SK-N-MC (cell line): Measurements from ENCODE around the gene SIDT1.

Source experiments
- EZH2 ChIP-seq: fragments of 200-600 bp; sonication (generic); IDR thresholded peaks from one replicate; pipeline ENCODE4 v1.6.1; 2017; ENCODE audit warnings: antibody characterized with exemption
- POLR2AphosphoS5 ChIP-seq: IDR thresholded peaks from 2 replicates; pipeline ENCODE4 v1.6.1; 2012; ENCODE audit warnings: mild to moderate bottlenecking, low read depth, low read length, borderline replicate concordance

GRCh38 chr3:113521981-113522380 lies 10.4 kb upstream of the SIDT1 start:
- TF ChIP-seq POLR2AphosphoS5 (no peak), EZH2 (no peak)
